GM21576 (cell line): ENCODE measurements around the gene LGALS14.
"Not testable (repeated sequence)": the region's sequence is repeated elsewhere in the genome, so short reads cannot be mapped to it uniquely, and the experiment has no call there.

ENCODE experiments used
- ATAC-seq: cut with Tn5 transposase; IDR thresholded peaks from one replicate; pipeline ENCODE4 v1.9.1; 2021; ENCODE audit warnings: mild to moderate bottlenecking, moderate library complexity; ENCODE audit not compliant: unreplicated experiment

LGALS14 gene

GRCh38 chr19:39692822-39693221 lies 11.5 kb upstream of the LGALS14 start:
- ATAC-seq = no peak

- no peak for ATAC-seq
These were observed 8.5 kb upstream of the LGALS14 start for GRCh38 chr19:39695759-39696158.

- no peak for ATAC-seq
These were observed 7.9 kb upstream of the LGALS14 start for GRCh38 chr19:39696387-39696786.

- ATAC-seq = no peak
These were observed 5.7 kb upstream of the LGALS14 start for GRCh38 chr19:39698535-39698934.

- no peak for ATAC-seq
These were observed 3.0 kb upstream of the LGALS14 start for GRCh38 chr19:39701291-39701690.

- no peak for ATAC-seq
These were observed 1.4 kb downstream of the LGALS14 start for GRCh38 chr19:39705578-39706188.

GRCh38 chr19:39708594-39708993 lies 4.3 kb downstream of the LGALS14 start:
- ATAC-seq = peak; percentile 49

GRCh38 chr19:39709026-39709872 lies 5.0 kb downstream of the LGALS14 start:
- no peak for ATAC-seq

GRCh38 chr19:39710333-39710890 lies 6.1 kb downstream of the LGALS14 start:
- no peak for ATAC-seq

GRCh38 chr19:39720144-39720543 lies 15.9 kb downstream of the LGALS14 start:
- not testable (repeated sequence) for ATAC-seq

- no peak for ATAC-seq
These were observed 21.7 kb downstream of the LGALS14 start for GRCh38 chr19:39725995-39726394.

GRCh38 chr19:39727070-39727800 lies 23.0 kb downstream of the LGALS14 start:
- ATAC-seq = no peak

- ATAC-seq = no peak
These were observed 23.8 kb downstream of the LGALS14 start for GRCh38 chr19:39728040-39728439.

GRCh38 chr19:39729594-39729993 lies 25.3 kb downstream of the LGALS14 start:
- ATAC-seq = no peak

GRCh38 chr19:39731685-39732084 lies 27.4 kb downstream of the LGALS14 start:
- ATAC-seq = no peak

- ATAC-seq = no peak
These were observed 29.6 kb downstream of the LGALS14 start for GRCh38 chr19:39733841-39734240.

- no peak for ATAC-seq
These were observed 31.4 kb downstream of the LGALS14 start for GRCh38 chr19:39735688-39736087.

- ATAC-seq = no peak
These were observed 31.8 kb downstream of the LGALS14 start for GRCh38 chr19:39736088-39736487.

GRCh38 chr19:39737351-39737750 lies 33.1 kb downstream of the LGALS14 start:
- no peak for ATAC-seq

GRCh38 chr19:39737891-39738290 lies 33.6 kb downstream of the LGALS14 start, which contains the start of gene CLC:
Gene CLC (minus strand): TSS chr19:39738029. CDS start chr19:39737952, 77 bp downstream.
- ATAC-seq = no peak

GRCh38 chr19:39738814-39739213 lies 34.5 kb downstream of the LGALS14 start:
- ATAC-seq = no peak
